HG03558 (cell line): ENCODE results near the gene ADAMTS12.

Experiments
- ATAC-seq: cut with Tn5 transposase; IDR thresholded peaks from one replicate; pipeline ENCODE4 v1.9.1; 2021; ENCODE audit warnings: moderate number of reproducible peaks; ENCODE audit not compliant: unreplicated experiment; ENCODE audit errors: extremely low read depth

Gene ADAMTS12

DNA sequence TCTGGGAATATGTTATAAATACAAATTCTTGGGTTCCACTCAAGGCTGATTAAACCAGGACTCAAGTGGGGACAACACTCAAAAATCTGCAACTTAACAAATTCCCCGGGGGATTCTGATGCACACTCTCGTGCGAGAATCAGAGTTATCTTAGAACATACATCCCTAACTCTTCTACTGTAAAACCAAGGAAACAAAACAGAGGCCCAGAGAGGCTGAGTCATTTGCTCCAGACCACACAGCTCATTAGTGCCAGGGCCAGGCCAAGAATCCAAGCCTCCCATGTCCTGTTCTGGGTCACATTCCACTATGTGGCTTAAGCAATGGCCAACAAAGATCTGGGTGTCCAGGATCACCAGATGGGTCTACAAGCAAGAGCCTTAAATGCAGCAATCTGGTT lies 166.0 kb downstream of the ADAMTS12 start:
- ATAC-seq: no peak

DNA sequence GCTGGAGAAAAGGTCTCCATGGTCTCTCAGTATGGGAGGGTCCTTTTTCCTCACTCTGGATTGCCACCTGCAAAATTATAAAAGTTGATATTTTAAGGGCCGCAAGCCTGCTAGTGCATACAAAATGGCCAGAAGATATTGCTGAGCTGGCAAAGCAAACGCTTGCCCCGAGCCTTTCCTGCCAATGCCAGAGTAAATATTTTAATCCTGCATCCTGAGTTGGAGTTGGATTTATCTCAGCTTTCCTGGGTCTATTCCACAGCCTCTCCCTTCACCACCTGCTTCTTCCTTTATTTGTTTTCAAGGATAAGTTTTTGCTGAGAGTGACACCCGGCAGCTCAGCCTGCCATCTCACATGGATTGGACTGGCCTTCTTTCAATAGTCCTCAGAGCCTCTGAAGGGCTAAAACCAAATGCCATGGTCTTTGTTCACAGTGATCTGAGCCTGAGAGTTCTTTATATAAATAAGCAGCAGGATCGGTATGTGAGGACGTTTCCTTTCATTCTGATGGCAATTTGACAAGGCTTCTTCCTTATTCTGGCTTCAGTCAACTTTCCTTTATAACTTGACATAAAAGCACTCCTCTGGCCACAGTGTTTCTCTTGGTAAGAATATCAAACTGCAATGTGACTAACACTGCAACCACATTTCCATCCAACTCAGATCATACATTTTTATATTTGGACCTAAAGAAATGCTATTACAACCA lies 170.1 kb downstream of the ADAMTS12 start:
- ATAC-seq: no peak

DNA sequence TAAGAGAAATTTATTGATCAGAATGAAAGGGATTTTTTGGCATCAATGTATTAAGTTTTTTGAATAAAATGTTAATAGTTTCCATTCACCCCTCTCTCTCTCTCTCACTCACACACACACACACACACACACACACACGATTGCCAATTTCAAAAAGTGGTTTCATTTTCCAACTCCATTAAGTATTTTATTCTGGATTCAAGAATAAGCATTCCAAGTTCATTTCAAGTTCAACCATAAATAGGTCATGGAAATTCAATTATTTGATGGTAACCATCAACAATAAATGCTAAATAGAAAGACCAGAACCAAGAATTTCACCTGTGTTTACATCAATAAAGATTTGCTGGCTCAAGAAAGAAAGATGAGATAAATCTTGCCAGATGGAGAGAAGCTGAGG lies 171.6 kb downstream of the ADAMTS12 start:
- ATAC-seq: no peak

DNA sequence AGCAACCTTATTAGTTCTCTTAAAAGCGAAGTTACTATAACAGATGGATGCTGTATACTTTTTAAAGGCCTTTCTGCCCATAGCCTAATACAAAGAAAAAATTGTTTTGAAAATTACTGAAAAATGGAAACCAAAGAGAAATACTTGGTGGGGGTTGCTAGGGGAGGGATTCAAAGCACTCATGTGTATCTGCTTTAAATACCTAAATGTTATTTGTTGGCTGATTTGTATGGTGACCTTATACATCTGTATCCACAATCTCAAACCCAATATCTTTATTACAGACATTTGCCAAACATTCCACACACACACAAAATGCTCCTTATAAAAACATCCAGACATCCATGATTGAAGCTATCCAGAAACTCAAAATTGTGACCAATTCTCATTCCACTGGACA lies 172.0 kb downstream of the ADAMTS12 start:
- no peak for ATAC-seq

DNA sequence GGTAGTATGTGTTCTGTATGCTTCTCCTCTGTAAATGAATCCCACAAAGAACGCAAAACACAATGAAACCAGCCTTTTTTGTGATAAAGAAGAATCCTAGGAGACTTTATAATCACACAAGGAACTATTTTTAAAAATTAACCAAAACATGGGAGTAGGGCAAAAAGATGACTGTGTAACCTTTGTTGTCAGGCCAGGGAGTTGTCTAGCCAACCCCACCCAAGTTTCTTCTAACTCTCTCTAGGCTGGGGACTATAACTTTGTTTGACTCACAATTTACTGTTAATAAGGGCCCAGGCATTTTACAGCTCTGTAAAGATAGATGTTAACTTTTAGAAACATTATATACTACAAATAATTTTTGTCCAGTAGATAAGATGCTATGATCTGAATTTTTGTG lies 176.1 kb downstream of the ADAMTS12 start:
- ATAC-seq: no peak

DNA sequence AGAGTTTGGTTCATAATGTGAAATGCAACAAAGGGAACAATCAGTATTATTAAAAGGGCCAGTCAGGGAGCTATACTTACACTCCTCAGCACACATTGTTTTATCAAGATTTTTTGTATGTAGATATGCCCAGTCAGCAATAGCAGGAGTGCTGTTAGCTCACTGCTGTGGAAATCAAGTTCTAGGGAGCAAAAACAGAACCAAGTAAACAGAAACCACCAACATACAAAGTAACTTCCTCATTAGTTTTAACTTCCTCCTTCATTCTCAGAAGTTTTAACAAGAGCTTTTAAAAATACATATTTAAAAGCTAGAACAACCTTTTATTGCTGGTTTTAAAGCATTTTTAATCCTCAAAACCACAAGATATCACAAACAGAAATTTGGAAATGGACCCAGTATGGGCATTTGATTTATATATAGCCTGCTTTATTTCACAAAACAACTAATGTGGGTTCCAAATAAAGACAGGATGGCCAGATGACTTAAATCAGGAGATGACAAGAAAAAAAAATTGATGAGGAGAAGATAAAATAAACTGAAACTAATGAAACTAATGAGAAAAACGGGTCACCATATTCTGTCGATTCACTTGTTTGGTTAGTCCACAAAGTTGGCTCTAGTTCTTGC lies 178.5 kb downstream of the ADAMTS12 start:
- no peak for ATAC-seq

DNA sequence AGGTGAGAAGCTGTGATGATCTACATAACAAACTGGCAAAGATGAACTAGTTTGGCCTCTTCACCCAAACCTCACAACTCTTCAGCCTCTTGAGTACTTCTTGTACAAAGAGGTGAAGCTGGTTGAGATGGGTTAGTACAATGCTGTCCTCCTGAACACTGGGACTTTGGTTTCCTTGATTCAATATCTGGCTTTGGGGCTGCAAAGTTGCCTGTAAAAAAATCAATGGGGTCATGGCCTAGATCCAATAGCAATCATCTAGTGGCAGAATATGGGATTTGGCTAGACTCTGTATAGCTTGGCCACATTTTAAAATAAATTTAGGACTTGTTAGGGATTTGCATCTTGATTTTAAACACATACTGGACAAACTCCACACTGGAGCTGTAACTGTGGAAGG lies 179.1 kb downstream of the ADAMTS12 start:
- no peak for ATAC-seq

DNA sequence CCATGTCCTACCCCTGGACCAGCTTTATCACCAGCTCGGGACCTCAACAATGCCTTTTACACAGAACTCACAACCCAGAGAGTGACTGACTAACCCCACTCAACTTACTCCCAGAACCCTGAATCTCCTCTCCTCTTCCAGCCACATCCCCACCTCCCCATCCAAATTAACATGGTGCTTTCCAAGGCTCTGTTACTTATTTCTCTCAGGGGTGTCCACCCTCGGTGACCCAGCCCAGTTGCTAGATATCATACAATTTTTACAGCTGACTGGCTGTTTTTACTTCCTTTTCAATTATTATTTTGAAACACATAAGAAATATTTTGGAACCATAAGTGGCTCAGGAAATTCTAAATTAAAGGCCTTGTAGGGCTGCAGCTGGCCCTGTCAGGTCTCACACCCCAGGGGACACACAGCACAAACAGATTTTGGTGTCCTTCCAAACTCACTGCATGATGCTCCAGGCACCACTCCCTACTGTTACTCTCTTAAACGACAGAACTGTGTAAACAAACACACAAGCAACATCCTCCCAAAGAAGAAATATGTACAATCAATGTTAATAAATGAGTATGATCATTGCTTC lies 180.6 kb downstream of the ADAMTS12 start:
- no peak for ATAC-seq

DNA sequence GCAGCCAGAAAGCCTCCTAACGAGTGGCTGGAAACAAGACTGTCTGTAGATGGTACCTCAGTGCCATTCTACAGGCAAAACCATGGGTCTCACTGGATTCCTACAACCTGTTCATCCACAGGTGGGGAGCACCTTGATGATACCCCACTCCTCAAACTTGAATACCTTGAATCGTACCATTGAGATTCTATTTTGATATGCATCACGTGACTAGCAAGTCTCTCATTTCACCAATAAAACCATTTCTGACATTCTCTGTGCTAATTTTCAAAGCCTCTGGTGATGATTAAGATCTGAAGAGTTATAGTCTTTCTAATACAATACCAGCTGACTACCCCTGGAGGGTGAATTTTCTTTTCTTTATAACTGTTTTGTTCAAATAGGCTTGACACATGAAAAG lies 188.9 kb downstream of the ADAMTS12 start:
- no peak for ATAC-seq

DNA sequence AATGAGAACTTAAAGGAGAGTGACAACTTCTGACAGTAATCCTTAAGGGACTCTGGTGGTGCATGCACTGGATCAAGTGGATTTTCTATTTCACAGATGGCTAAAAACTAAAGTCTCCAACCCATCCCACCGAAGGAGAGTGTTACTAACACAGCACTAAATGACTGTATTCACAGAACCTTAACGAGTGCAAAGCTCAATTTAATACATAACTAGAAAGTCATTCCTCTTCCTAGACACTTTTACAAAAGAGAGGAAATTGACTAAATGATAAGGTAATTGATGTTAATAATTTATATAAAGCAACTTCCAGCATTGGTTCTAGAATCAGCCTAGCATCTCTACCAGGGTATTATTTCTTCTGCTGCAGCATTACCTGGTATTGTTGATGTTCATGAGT lies 189.8 kb downstream of the ADAMTS12 start:
- ATAC-seq: no peak

DNA sequence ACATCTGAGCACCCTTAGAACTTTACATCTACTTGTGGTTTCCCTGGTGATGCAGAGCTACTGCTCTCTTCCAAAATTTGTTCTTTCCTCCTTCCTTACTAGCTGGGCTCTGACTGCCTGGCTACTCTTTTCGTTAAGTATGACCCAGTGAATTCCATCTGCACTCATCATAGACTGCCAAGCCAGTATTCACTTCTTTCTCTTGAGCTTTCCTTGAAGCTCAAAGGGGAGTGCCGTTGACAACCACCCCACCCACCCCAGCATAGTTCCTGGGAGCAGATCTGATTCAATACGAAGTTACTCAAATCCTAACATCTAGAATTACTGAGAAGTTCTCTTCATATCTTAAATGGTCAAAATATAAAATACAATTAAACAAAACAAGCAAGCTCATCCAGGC lies 190.5 kb downstream of the ADAMTS12 start:
- ATAC-seq: no peak

DNA sequence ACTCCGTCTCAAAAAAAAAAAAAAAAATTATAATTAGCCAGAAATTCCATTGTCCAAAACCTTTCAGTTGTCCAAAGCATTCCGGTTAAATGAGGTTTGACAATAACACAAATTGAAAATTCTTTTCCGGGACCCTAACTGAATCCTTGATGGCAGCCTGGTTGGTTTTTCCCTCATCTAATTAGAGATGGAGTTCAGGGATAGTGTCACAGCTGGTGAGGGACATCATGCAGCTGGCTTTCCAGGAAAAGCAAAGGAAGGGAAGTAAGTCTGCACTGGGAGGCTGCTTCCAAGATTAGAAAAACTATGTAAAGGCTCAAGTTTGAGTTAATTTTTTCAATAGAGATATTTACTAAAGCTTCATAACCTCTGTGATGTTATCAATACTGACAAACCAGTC lies 195.4 kb downstream of the ADAMTS12 start:
- no peak for ATAC-seq

DNA sequence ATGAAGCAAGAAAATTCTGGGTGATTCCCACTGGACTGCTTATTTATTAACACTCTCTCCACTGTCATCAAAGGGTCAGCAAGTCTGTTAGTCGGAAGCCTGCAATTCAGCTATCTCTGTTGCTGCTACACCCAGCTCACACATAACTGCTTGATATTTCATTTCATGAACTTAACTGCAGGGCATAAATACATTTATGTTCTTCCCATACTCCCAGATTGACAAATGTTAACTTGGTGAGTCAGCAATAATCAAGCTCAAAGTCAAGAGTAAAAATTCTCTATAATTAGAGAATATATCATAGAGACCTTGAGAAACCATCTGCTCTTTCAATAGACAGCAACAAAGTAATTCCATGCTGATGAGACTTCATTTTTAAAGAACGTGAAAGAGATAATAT lies 198.8 kb downstream of the ADAMTS12 start:
- no peak for ATAC-seq

DNA sequence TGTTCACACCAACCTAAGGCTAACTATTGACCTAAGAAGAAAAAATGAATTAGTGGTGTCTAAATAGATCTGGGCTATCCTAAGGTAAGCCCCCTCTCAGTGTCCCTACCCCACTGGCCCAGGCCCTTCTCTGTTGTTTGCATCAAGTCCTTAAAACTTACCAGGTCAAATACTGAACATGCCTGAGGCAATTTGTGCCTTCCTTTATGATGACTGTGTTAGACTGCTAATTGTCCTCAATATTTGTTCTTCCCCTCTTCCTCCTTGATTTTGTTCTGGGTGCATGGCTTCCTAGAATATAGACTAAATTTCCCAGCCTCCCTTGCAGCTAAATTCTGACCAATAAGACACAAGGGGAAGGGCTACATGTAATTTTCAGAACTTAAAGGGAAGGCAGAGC lies 199.9 kb downstream of the ADAMTS12 start:
- ATAC-seq: no peak

DNA sequence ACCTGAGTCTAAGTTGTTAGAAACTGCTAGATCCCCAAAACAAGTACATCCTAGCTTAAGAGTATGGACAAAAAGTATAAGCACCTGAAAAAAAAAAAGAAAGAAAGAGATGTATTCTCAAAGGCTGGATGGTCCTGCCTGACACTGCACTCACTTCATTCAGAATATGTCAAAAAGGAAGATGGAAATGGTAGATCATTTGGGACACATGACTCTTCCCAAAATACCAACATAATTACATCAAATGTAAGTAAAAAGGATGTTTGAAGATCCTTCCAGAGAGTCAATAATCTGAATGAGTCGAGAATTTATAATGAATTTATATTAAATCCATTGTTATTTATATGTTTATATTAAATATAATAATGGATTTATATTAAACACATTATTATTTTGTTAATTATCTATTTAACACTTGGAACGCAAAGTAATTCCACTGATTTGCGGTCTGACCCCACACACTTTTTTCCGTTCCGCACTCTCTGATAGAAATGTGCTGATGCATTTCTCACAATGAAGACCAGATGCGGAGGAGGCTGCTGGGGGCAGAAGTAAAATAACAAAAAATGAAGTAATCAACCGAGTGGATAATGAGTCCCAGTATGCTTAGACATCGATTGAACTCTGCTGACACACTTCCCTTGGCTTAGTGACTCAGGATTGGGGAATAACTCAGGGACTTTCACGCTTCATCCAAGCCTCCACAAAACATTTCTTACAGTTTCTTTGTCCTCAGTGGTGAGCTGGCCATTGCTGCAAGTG lies 201.2 kb downstream of the ADAMTS12 start:
- ATAC-seq: no peak

DNA sequence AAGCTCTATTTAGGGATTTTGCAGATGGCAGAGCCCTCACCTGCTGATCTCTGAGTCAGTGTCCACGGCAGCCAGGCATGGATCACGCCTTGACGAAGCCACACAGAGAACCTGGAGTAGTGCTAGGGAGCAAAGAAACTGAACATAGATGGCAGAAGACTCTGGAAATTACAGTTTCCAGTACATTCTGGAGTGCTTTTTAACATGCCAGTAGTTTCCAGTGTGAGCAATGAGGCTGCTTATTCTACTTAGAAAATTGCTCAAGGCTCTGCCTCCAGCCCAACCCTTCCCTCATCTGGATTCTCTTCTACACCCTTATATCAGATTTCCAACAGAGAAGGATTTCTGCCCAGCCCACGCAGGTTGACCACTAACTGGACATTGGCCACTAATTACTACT lies 203.3 kb downstream of the ADAMTS12 start:
- no peak for ATAC-seq

DNA sequence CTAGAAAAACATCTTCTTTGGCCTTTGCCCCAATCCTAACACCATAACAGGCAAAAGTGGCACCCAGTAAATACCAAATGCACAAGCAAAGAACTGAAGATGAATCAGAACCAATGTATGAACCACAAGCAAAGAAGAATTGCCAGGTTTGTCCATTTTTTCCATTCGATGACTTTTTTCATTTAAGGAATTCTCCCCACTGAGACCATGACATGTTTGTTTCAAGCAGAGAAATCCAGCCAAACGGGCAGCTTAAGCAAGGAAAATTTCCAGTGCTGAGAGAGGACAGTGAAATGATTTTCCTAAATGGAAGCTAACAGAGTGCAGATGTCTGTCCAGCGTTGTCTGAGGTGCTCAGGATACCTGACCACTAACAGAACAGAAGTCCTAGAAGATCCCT lies 203.7 kb downstream of the ADAMTS12 start:
- ATAC-seq: no peak

DNA sequence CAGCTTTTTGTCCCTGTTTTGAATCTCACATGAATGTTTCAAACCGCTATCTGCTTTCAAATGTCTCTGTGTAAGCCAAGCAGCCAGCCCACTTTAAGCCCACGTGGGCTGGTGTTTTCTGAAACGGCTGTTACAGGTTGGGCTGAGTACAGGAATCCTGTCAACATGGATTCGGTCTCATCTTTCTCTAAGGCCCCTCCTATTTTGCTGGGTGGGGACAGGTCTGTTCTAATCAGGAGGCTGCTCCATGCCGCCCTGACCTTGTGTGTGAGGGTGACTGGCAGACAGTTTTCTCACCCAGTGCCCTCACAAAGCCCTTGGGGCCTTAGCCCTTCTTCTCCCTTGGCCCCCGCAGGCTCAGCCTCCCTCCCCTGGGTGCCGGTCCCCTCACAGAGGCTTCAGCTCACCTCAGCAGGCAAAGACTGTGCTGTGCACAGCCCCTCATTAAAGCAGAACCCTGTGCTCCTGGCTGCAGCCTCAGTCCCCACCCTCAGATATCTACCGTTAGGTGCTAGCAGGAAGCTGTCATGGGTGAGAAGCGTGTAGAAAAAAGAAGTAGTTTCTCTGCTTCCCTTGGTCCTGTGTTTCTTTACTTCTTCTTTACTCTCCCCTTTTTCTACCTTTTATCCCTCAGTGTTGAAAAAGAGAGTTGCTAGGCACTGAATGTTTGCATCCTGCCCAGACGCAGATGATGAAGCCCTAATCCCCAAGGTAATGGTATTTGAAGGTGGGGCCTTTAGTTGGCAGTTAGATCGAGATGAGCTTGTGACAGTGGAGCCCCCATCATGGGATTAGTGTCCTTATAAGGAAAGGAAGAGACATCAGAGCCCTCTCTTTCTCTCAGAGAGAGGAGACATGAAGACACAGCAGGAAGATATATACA lies 205.7 kb downstream of the ADAMTS12 start:
- no peak for ATAC-seq

DNA sequence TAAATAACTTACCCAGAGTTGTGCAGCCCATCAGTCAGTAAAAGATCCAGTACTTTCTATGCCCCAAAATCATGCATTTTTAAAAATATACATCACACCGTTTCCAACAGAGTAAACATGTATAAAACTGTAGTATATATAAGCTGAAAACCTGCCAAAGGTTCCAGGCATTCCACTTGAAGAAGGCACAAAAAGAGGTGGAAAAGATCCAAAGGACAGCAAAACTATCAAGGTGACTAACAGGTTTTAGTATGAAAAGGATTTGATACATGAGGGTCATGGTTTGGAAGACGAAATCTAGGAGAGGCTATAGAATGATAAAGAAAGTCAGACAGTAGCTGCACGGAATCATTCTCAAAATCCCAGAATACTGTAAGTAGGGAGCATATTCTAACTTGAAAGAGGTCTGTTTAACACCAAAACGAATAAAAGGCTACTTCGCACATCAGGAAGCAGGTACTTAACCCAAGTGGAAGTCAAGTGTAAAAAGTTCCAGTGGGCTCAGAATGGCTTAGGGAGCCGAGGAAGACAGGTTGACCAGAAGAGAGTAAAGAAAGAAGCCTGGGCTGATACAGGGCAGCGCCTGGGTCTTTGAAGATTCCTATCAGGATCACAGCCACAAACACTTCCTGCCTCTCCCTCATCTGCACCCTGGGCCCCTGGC lies 207.2 kb downstream of the ADAMTS12 start:
- ATAC-seq: no peak

DNA sequence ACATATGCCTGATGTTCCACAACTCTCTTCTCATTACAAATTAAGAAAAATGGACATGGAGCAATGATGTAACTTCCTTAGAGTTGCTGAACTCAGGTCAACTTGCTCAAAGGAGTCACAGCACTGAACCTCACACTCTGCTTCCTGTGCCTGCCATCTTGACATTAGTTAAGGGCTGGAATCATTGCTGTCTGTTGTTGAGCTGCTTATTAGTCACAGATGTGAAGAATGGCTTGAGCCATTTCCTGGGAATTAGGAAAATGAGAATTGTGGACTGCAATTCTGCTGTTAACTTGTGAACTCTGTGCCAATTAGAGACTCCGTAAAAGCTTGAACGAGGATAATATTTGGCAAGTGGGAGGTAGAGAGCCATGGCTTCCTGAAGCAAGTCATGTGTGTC lies 212.0 kb downstream of the ADAMTS12 start:
- no peak for ATAC-seq
